ACHN (cell line): ENCODE data around the gene MOCS2.
A peak's percentile ranks its signal among the peaks of the same experiment; 100 is the strongest.

ENCODE experiments used
- DNase-seq: peaks from one replicate; pipeline ENCODE4 v3.0.0-alpha.2; 2015
- in situ Hi-C: cut with HindIII; loops from 2 replicates; pipeline ENCODE4 v1.10.0; 2017; ENCODE audit warnings: low sequenced_read_pairs, low pct_ligation_motif_present, low pct_unique_long_range_greater_than_20kb

MOCS2 gene

DNA sequence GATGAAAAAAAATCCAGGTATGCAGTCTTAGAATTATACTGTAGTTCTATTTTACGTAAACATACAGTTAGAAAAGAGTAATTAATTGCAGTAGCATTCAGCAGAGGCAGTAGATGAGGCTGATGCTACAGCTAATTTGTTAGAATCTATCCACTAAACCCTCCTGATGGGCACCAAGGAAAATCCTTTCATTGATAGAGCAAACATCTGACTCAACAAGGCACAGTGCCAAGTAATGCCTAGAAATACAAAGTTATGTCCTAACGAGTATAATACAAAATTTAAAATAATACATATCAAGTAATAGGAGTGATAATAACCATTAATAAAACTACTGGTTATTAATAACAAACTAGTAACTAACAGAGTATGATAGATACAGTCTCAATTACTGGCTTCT is 9.0 kb downstream of the MOCS2 start:
- no peak for DNase-seq
- in situ Hi-C loops: no loop called here

DNA sequence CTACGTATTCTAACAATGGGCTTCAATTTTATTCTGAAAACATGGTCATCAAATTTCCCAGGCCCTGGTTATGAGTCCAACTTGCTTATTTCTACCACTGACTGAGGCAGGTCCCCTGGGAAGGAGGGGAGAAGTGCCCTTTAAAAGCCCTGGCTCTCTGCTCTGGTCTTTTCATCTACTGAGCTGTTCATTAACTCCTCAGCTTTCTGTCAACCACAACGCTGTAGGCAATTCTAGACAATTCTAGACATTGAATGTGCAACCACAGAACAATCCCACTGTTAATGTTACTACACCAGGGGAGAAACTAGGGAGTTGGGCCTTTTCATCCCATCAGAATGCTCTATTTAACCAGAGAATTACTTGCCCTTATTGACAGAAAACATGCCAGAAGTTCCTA is 10.0 kb downstream of the MOCS2 start:
- in situ Hi-C loops: no loop called here

DNA sequence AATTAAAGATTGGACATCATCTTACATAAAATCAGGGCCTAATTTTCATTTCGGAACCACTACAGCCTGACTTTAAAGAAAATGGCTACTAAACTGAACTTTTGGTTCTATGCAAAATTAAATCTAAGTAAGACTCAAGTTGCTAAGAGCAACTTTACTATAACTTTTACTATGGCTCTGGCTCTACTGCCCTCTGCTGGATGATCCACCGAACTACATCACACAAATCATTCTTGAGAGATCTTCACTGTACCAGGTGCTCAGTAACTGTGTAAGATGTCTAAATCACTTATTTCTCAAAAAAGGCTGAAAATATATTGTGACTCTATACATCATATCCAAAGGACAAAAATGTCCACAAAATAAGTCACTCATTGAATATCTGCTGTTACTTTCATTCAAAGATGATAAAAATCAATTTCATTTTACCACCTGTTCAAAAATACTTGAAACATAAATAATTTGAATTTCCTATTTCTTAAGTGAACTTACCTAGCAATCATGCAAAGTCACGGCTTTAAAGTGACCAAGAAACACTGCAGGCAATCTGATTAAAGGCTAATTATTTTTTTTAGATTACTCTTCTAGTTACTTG is 13.5 kb downstream of the MOCS2 start:
- in situ Hi-C loops: no loop called here
- peak; percentile 55 for DNase-seq

More for the DNA sequence above, 10.0 kb downstream of the MOCS2 start:
- peak; percentile 32 for DNase-seq

DNA sequence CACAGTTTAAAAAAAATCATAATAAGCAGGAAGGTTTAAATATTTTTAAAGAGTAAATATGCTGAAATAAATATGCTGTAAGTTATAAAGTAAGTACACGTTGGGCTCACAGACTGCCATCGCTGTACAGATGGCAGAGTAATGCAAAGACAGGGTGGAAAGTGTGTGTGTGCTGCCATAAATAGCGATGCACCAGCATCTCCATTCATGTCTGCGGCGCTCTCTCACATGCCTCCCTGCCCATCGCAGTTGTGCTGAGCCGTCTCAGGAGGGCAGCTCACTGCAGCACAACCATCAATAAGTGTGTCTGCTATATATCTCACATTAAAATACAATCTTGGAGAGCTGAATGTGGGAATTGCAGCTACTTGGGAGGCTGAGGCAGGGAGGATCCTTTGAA is 14.3 kb downstream of the MOCS2 start:
- DNase-seq: no peak
- in situ Hi-C loops: no loop called here

DNA sequence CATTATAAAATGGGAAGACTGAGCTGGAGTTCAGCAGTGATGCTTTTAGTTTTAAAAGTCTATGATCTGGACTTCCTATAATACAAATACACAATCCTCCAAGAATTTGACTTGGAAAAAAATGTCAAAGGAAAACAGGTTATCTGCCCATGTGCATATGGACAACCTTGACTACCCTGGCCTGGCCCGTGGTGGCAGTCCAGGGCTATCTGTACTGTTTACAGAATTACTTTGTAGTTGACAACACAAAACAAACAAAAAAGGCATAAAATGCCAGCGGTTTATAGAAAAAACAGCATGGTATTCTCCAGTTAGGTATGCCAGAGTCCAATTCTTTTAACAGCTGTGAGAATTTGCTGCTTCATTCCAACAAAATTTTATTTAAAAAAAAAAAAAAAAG is 17.3 kb downstream of the MOCS2 start:
- no peak for DNase-seq
- in situ Hi-C loops: no loop called here

DNA sequence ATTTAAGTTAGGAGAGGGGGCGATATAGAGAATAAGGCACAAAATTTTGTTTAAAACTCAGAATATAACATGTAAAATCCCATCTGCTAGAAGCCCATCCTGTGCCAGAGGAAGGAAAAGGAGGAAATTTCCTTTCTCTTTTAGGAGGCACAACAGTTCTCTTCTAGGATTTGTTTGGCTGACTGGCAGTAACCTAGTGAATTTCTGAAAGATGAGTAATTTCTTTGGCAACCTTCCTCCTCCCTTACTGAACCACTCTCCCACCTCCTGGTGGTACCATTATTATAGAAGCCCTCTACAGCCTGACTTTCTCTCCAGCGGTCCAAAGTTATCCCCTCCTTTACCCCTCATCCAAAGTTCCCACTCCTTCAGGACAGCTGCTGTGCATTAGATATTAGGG is 18.3 kb downstream of the MOCS2 start:
- in situ Hi-C loops: no loop called here
- peak; percentile 76 for DNase-seq

DNA sequence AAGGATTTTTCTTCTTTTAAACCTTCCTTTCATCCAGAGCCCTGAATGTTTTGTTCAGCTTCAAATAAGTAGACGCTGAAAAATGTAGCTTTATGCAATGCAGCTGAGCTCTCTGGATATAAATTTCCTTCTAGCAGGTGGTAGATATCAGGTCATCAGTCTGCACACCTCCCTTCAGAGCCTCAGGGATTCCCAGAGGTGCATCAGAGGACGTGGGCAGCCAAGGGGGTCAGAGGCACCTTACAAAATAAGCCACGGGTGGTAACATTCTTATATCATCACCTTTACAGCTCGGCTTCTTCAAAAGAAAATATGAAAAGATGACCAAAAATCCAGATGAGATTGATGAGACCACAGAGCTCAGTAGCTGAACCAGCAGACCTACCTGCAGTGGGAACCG is 19.3 kb downstream of the MOCS2 start:
- in situ Hi-C loops: no loop called here
- no peak for DNase-seq

DNA sequence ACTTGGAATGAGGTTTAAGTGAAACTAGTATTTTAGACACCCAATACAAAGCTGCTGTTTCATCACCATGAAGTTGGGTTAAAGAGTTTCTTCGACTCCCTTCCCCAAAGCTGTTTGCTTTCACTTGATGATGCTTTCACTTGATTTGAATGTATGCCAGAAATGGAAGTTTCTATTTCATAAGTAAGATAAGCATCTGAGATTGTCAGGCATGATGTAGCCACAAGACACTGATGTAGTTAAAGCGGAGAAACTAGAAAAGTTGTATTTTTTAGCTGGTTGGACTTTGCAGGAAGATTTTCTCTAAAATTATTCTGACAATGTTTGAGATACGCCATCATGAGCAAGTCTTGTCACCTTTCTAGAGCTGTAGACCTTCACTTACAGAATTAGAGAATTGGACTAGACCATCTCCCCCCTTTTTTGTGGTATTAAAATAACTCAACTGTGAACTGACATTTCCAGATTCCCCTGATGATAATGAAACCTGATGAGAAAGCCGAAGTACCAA is 20.0 kb downstream of the MOCS2 start:
- DNase-seq: no peak
- in situ Hi-C loops: no loop called here

DNA sequence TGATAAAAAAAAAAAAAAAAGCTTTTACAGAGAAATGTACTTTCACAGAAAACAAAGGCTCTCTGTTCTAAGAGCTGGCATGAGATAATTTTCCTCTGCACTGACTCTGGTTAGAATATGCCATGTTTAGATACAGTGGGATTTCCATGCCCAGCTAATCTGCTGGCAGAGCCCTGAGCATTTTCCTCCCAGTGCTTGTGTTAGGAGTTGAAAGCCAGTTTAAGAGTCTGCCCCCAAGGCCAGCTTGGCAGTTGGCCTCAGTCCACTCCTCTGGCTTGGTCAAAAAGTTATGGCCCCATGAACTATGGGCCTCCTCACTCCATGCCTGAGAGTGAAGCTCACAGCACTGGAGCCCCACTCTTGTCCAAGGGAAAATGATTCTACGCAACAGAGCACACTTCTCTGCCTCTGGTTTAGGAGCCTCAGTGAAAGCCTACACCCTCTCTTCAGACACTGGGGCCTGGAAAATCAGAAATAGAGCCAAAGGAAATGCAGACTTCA is 21.9 kb downstream of the MOCS2 start:
- no peak for DNase-seq
- in situ Hi-C loops: no loop called here

DNA sequence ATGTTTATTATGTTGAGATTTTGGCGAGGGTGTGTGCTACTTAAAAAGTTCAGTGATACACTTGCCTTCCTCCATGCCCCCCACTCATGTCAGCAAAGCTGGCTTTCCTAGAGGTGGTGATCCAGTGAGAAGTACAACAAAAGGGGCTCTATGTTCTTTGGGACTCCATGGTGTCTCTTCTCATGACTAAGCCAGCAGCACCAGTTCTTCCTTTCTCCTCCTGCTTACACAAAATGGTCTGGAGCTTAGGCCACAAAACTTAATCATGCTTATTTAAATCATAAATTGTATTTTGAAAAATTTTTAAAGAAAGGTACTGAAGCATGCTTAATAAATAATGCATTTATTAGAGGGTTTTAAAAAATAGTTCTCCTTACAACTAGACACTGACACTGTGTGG is 22.4 kb downstream of the MOCS2 start:
- in situ Hi-C loops: no loop called here
- DNase-seq: no peak

DNA sequence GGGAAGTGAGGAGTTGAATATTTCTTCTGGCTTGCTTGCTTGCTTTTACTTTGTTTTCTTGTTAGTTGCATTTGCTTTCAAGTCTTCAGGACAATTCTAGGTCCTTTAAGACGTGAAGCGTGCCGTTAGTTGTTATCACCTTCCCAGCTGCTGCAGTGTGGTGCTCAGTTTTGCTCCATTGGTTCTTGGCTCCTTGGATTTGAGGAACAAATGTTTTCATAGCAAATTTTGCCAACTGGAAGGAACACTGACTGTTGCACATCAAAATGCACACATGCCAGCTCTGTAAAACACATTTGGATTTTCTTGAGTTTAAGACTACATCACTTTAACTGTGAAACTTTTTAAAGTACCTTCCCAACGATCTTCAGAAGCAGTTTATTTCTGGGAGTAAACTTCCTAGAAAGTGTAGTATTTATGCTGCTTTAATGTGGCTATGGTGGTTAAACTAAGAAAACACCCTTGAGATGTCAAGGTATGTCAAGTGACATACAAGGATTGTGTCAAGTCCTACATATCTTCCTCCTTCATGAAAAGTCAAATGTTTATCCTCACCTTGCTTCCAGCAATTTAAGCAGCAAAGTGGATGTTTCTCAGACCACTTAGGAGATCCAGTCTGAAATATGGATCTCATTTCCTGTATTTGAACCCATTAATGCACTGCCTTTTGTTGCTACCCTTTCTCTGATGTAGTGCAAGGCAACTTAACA is 24.9 kb downstream of the MOCS2 start:
- in situ Hi-C loops: no loop called here

DNA sequence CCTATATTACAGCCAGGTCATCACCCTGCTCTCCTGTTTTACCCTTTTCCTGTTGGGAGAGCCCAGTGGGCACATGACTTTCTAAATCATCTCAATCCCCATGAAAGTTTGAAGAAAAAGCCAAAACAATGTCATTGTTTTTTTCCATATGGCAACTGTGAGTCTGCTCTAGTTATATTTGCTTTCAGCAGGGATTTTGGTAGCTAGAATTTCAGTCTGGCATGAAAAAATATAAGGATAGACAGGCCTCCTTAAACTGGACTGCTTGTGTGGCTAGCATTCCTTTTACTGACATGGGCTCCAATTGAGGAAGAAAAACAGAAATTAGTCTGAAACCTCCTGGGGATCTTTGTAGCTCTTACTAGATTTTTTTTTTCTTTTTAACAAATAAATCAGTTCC is 25.6 kb downstream of the MOCS2 start:
- DNase-seq: no peak
- in situ Hi-C loops: no loop called here

More for the DNA sequence above, 24.9 kb downstream of the MOCS2 start:
- no peak for DNase-seq

DNA sequence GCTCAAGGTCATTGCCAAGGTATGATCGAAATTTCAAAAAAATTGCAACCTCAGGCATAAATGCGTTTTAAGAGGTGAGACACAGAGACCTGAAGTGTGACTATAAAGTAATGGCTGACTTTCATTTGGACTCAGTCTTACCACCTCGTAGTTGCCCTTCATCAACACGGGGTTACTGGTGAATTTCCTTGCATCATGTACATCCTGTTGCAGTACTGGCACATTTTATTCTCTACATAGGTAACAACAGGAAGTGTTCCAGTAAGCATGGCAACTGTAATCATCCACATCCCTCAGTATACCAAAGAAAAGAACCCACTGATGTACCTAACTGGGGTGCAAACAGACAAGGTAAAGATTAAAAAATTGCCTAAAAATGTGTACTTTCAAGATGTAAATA is 29.3 kb downstream of the MOCS2 start:
- in situ Hi-C loops: no loop called here
- no peak for DNase-seq

DNA sequence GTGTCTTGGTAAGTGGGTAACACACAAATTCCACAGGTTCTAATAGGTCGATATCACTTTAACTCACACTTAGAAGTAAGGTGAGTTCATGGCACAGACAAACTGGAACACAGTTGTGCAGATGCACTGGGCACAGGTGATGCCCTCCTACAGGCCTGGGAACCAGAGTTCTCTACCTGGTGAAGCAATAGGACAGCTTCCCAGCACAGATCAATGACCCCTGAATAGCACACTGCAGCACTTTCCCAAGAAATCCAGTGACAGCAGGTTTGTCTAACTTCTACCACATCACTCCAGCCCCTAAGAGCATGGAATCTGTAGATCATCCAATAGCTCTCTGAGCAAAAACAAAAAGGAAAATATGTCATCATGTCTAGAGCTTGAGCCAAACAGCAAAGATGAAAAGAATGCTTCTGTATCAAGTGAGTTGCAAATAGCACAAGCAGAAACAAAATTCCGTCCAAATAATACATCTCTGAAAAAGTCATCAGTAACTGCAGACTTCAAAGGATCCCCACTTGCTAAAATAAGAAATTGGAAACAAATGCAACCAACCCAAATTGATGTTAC is 33.5 kb downstream of the MOCS2 start:
- DNase-seq: no peak
- in situ Hi-C loops: no loop called here

DNA sequence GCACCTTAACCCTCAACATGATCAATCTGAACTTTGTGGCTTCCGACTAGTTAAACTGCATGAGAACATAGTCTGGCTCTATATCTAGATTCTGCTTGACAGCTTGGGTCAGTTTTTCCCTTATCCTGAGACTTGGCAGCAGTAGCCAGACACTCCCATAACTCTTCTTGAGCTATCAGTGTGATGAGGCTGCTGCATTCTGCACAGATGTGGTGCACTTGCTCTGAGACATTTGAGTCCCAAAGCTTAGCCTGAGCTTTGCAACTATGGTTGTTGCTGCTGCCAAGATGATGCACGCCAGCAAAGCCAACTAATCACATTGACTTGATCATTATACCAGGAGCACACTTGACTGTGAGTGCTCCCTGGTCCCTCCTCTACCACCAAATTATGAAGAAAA is 36.2 kb downstream of the MOCS2 start:
- DNase-seq: no peak
- in situ Hi-C loops: no loop called here

DNA sequence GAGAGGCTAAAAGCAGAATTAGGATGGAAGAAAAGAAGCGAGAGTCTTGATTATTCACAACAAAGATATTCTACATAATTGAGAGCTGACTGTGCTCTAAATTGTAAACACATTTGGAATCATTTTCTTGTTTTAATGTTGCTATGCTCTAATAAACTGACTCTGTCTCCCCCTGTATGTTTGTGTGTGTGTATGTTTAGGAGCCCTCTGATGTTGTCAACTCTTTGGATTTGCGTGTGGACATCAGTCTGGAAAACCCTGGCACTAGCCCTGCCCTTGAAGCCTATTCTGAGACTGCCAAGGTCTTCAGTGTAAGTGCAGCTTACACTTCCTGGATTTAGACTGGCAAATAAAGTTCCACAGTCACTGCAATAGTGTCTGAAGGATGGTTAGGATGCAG is 37.8 kb downstream of the MOCS2 start:
- no peak for DNase-seq
- in situ Hi-C loops: no loop called here

DNA sequence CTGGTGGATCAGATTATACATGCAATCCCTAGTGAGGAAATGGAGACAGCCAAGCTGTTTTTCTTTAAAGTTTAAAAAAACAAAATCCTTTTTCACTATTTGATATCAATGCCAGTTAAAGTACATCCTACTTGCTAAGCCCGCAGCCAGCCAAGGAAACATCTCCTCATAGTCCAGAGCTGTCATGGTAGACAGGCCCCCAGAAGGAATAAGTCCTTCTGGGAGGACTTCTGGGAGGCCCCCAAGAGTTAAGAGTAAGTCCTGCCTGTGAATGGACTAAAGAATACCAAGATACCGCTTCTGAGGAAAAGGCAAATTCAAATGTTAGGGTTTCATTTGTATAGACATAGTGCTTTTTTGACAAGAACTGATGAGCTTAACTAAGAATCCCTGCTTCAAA is 38.3 kb downstream of the MOCS2 start:
- DNase-seq: no peak
- in situ Hi-C loops: no loop called here

DNA sequence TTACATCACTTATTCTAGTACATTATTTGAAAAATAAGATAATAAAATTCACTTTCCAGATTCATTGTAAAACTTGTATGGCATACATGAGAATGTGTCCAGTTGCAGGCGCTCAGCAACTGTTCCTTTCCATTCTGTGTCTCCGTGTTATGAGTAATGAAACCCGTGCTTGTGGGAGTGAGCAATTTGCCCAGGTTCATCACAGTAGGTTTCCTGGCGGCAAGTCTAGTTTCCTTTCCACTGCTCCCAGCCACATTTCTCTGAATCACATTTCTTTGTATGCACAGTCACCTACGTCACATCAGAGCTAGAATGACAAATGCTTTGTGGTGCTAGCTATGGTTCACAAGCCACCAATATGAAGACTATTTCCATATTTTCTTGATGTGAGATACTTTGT is 39.9 kb downstream of the MOCS2 start:
- in situ Hi-C loops: no loop called here
- peak; percentile 85 for DNase-seq

DNA sequence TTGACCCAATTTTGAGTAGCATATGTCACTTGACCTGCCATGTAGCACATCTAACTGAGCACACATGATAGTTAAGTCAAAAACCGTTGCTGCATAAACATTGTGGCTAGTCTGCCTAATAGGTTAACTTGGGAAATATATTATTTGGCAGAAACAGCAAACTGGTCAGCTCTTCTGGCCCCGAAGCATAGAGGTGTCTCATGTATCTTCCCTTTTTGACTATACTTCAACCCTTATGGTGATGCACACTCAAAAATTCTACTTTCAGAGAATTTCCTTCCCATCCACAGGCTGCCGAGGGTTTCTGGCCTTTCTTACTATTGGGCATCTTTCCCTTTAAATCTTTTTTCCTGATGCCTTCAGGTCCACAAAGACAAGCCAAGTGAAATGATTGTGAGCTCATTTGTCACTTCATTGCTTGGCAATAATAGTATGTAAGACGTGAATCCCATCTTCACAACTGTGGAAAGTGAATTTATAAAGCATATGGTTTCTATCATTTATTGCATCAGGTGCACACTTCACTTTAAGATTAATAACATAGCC is 41.2 kb downstream of the MOCS2 start:
- in situ Hi-C loops: no loop called here
- no peak for DNase-seq

DNA sequence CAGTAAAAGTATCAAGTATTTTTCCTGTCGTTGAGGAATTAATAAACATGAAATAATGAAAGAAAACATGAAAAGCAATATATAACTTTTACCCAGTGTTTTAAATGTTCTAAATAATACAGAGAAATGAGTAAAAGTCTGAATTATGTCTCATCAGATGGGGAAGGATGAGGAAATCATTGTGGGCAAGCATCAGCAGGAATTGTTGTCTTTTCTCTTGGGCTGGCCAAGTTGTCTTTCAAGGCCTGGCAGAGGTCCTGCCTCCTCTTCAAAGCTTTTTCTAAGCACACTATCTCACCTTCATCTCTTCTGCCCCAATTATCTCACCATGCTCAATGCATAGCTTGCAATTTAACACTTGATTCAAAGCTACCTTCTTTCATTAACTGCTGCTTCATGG is 41.9 kb downstream of the MOCS2 start:
- no peak for DNase-seq
- in situ Hi-C loops: no loop called here
